Stimulated activated CD8-positive, alpha-beta memory T cell treated with anti-CD3 and anti-CD28 coated beads, Interleukin-7, amount 100 ng/mL, for 4 hours (primary cell): ENCODE data around the gene CHDH.

Experiments used
- DNase-seq, 2 donors: peaks; one replicate each; pipeline ENCODE4 v3.0.0-alpha.2; 2020; ENCODE audit warnings: low read depth in 2 of 2

CHDH gene

DNA sequence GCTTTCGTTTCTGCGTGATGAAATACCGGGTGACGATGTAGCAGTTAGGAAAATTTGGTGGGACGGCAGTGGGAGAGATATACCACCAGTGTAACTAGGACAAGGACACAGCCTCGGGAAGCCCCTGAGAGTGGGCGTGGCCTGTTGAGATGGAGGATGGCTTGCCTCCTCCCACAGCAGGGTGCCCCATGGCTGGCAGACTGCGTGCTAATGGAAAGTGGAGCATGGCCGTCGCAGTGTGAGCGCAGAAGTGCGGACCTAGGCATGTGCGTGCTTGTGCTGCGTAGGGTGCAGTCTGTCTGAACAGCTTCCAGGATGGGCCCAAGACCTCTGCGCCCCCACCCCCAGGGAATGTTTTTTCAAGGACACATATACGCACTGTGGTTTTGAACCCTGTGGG, 56.8 kb downstream of the CHDH start:
- no peak for DNase-seq

DNA sequence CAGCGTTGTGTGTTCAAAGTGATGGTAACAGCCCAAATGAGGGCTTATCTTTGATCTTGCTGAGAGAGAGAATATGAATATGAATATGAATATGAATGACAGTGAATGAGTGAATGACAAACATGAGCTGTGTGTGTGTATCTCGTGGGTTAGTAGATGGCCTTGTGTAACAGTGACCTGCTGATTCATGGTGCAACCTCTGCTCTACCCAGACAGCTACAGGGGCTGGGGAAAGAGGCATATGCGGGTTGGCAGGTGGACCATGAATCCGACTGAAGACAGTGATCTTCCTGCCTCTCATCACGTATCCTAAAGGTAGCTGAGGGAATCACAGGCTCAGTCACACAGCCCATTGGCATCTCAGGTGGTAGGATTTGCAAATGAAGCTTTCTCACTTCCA, 58.2 kb downstream of the CHDH start:
- DNase-seq = no peak

DNA sequence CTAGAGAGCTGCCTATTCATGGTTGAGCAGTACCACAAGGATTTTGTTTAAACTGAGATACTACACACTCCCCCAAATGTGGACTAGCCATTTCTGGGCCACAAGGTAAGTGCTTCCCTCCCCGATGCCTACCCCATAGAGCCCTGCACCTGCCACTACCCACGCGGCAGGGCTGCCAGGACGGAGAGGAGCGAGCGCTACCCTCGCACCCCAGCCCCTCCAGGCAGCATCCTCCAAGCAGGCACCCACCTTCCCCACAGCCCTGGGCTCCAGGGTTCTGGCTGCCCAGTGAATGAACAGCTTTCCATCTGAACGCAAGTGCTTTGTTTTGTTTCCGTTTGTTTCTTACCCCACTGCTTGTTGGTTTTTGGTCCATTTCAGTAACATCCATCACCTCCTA, 59.2 kb downstream of the CHDH start:
- DNase-seq = no peak

DNA sequence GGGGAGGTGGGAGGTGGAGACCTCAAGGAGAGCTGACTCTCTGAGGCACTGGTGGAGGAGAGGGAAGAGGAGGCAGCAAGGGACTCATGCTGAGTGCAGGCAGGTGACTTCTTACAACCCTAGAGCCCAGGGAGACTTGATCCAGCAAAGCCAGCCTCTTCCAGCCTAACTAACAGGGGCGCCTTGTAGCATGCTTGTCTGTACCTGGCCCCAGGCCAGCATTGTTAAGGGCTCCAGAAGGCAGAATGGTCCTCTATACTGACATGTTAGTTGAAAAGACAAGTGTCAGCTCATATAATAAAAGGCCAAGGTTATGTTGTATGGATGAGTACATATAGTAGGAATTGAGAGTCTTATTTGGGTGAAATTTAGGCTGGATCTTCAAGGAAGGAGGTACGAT, 65.4 kb downstream of the CHDH start:
- DNase-seq = no peak

DNA sequence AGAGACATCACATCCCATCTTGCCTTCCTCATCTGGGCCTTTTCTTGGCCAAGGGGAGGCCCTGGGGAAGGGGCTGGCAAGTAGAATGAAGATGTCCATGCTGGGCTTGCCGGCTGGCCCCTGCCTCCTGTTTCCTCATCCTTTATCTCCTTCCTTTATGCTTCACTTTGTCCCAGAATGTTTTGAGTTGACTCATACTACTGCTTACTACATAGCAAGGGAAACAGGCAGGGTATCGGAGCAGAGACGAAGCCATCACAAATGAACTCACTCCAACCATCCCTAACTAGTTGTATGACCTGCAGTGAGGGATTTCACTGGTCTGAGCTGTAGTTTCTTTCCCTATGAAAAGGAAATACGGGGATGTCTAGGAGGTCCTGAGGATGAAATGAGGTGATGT, 66.0 kb downstream of the CHDH start:
- no peak for DNase-seq

DNA sequence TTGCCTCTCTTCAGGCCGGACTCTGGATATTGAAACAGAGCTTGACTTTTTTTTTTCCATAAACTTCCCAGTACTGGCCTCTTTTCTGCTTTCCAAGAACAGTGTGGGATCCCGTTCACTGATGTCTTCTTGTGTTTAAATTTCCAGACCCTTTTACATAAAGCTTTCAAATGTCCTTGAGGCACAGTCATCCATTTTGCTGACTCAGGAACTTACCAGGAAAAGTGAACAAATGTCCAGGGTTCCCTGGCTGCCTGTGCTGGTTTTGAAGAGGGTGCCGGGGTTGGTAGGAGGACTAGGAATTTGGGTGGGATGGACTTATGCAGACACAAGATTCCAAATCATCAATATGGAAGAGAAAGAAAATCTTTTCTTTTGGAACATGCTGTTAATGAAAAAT, 68.1 kb downstream of the CHDH start:
- no peak for DNase-seq

DNA sequence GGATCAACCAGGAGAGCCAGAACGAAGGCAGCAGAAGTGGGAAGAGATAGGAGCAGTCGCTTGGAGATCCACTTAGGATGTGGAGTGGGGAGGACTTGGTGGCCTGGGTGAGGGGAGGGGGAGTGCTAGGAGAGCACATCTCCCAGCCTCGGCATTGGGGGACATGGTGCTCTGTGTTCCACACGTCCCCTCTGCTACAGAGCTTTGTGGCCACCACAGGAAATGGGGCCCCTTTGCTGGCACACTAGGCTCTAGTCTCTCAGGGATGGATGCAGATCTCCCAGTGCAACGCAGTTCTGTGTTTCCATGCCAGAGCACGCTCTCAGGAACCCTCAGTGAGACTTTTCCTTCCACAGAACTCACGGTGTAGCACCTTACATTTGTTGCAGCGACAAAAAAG, 68.8 kb downstream of the CHDH start:
- no peak for DNase-seq

DNA sequence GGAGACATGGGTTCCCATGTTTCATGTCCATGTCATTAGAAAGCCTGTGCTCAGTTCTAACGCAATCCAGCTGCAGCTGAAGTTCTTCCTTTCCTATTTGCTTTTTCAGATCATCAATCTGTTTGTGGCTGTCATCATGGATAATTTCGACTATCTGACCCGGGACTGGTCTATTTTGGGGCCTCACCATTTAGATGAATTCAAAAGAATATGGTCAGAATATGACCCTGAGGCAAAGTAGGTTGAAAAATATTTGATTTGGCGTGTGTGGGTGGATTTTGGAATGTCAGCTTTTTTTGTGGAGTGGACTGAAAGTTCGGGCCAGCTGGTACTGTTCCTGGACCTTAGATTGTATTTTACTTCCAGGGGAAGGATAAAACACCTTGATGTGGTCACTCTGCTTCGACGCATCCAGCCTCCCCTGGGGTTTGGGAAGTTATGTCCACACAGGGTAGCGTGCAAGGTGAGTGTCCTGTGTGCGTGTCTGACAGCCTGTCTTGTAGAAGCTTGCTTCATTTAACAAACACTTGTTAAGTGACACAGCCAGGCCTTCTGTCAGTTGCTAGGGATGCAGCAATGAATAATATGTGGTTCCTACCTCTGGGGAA, 69.6 kb downstream of the CHDH start:
- DNase-seq = no peak

DNA sequence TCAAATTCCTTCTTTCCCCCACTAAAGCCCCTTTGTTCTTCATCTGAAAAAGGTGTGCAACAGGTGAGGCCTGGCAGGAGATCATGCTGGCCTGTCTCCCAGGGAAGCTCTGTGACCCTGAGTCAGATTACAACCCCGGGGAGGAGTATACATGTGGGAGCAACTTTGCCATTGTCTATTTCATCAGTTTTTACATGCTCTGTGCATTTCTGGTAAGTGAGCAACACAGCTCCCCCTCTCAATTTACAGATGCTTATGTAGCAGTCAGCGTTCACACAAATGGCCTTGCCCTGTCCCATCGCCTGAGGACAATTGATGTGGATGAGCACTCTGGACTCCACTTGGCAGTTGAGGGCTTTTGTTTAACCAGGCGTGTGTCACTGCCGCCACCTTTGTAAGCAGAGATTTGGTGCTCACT, 70.4 kb downstream of the CHDH start:
- no peak for DNase-seq

DNA sequence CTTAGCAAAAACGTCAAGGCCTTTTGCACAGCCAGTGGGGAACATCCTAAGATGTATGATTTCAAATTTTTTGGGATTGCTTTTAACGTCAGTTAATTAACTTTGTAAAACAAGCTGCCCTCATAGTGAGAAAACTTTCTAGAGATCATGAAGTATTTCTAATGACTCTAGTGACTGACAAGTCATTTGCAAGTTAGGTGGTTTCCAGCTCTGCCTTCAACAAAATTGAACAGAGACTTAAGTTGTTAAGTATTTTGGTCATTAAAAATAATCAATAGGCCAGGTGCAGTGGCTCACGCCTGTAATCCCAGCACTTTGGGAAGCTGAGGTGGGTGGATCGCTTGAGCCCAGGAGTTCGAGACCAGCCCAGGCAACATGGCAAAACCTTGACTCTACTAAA, 71.2 kb downstream of the CHDH start:
- no peak for DNase-seq

DNA sequence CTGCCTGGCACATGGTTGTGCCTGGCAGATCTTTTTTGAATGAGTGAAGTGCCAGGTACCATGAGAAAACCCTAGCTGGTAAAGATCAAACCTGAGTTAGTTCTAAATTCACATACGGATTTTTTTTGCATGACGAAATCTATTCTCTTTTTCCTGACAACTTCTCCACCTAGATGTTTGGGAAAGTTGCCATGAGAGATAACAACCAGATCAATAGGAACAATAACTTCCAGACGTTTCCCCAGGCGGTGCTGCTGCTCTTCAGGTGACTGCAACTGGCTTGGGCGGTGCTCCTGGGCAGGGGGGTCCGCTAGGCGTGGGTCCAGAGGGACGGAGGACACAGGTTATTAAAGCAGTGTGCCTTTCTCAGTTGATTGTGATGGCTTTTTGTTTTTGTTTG, 71.8 kb downstream of the CHDH start:
- DNase-seq = no peak

DNA sequence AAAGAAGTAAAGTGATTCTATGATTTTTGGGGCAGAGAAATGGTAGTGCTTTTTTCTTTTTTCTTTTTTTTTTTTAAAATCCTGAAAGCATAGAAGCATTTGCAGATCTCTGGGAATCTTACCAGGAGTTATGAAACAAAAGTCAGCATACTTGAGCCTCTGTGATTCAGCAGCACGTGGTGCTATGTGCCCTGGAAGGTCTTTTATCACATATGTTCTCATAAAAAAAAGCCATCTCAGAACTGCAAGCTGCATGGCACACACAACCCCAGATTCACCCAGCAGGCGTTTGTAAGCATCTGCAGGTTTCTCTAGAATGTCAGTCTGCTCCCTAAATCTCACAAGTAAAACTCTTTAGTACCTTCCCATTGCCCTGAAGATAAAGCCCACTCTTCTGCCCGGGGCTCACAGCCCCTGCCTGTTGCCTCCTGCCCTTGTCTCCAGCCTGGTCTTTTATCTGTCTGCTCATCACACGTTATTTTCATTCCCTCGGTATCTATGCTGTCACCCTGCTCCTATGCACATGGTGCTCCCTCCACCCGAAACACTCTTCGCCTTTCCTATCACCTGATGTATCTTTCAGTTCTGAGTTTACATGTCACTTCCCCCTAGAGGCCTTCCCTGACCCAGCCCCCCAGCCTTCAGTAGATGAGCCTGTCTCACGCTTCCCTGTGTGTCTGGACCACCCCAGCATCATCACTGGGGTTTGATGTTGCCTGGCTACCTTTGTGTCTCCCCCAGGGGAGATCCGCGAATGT, 72.4 kb downstream of the CHDH start:
- DNase-seq = no peak

DNA sequence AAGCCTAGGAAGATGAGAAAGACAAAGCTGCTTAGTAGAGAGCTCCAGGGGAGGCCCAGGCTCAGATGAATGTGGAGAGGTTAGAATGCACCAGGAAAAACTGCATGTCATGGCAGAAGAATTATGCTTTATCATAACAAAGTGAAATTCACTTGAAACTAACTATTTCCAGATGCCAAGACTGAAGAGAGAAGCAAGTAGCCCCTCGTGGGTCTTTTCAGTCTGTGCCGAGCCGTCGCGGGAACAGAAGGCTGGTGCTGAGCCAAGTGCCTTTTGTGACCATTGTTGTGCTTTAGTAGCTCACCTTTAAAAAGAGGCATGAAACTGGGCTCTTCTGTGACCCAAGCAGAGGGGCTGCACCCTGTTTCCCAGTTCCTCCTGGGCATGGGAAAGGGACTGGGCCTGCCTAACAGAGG, 73.2 kb downstream of the CHDH start:
- no peak for DNase-seq

DNA sequence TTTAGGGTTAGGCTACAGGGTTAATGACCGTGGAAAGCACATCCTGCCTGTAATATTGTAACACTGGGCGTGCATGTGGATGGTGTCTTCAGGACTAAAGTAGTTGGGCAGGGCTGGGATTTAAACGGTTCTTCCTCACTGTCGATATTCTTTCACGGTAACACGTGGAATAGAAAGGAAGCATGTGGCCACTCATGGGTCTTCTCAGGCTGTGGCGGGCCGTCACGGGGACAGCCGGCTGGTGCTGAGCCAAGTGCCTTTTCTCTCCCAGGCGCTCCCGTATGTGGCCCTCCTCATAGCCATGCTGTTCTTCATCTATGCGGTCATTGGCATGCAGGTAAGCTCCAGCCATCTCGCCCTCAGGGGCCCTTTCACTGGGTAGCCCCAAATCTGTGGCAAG, 73.7 kb downstream of the CHDH start:
- DNase-seq = no peak

DNA sequence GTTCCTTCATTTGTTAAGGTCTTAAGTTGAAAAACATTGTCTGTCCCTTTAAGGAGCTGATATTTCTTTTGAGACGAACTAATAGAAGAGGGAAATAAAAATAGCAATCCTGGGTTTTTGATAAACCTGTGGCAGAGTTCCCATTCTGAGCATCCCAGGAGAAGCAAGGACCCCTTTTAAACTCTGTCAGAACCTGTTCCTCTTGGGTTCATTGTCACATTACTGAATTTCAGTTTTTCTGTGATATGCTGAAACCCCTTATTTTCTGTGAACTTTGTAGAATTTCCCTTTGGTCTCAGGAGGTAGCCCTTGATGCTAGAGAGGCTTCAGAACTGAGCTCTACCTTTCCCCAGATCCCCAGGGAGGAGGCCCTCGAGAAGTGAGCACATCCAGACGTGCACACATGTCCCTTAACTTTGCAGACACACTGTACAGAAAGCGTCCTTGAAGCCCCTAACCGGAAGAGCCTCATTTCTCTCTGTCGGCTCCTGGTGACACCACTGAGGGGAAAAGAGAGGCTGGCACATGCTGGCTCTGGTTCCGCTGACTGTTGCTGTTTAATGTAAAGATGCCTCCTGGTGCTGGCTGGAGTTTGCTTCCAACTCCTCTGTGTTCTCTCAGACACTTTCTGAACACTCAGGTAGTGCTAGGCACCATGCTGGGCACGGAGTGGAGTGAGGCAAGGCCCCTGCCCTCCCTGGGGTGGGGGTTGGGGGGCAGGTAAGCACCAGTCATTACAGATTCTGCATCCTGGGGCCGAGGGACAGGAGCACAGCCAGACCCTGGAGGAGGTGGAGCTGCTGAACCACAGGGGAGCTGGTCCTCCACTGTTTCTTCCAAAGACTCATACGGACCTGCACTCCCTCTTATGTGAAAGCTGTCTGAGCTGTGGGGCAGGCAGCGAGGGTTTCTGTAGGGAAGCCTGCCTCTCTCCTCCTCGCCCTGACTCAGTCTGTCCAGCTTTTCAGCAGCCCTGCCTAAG, 77.5 kb downstream of the CHDH start:
- DNase-seq = no peak

DNA sequence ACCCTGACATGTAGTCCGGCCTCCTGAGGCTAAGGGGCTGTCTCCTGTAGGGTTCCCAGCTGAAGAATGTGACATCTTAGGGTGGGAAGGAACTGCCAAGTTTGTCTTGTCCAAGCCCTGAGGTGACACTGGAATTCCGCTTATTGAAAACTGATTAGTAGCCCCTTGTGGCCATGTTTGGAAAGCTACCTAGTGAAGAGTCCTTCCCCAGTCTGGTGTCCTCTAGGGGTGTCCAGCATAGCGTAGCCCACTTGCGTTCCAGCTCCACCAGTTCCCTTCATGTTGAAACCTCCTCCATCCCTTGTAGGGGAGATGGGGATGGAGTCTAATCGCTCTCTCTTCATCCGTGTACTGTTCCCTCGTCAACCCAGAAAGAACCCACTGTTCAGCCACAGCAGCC, 79.5 kb downstream of the CHDH start:
- no peak for DNase-seq

DNA sequence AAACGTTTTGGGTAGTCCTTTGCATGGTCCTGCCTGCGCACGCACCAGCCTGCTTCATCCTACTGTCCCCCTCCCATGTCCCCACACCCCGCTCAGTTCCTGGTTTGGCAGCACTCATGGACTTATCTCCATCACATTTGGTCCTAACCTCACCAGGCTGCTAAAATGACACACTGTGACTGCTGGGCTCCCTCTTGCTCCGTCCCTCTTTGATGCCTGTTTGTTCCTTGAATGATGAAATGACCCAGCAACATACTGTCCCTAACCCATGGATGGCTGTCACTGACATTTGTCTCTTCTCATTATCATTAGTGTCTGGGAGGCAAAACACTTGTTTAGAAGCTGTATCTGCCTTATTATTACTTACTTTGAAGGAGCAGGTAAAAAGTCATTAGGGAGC, 80.5 kb downstream of the CHDH start:
- DNase-seq = no peak

DNA sequence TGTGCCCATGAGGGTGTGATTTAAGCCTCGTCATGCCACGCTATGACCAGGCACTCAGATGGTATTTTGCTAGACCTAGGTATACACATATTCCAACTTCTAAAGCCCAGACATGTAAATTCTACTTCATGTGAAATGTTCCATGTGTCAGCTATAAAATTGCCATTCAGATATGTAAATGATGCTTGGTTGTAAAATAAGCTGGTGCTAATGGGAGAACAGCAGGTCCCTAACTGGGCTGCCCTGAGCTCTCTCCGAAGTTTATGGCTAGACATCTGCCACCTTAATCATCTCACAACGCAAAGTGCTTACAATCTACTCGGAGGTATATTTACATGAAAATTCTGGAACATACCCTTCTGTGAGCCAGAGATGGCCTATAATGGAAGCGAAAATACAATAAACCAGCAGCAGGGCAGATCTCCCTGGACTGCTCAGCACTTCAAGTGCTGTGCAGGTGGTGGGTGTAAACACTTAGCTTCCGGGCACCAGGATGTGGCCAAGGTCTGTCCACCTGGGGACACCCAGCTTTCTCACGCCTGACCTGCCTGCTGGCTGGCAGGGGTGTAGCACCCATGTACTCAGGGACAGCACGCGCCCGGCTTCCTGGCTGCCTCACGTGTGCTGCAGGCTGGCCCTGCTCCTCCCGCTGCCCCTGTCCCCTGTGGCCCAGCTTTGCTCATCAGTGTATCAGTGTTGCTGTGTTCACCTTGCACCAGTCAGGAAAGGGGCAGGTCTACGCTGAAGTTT, 82.0 kb downstream of the CHDH start:
- DNase-seq = no peak

DNA sequence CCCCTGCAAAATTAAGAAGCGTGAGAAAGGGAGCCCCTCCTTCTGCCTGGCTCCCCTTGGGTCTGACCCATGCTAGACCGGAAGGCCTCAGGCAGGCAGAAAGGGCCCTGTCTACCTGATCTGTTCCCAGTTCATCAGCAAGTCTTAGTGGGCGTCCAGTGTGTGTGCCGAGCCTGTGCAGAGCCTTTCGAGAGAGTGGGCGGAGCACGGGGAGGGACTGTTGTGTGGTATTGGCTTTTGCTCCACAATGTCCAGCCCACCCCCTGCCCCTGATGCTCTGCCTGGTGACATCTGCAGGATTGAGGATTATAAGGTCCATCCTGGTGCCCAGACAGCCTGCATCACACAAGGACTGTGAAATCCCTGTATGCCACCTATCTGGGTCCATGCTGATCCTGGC, 82.9 kb downstream of the CHDH start:
- DNase-seq = no peak
